ENCODE data around the gene CFAP251. TPM values are rescaled to one million over a fixed set of nuclear protein-coding genes. Genes with fewer than 3 reads are reported as not detected.

CFAP251 gene
- polyA plus RNA-seq, 1 donor from 2014 or later: 4.0 TPM

GRCh38 chr12:122026706-122027333 lies 108.4 kb downstream of the CFAP251 start:
- Histone ChIP-seq H3K27ac (ENCODE audit: low read length) (no peak overlapping the region), H3K9me3 (ENCODE audit: low read length) (no peaks in the 10 kb centered on the region), H3K79me2 (replicated peaks; ENCODE audit: insufficient read depth, low read length) (peaks cover 71% of the 10 kb centered on the region), H3K27me3 (ENCODE audit: insufficient read depth, low read depth, low read length) (no peaks in the 10 kb centered on the region), H3K9me2 (ENCODE audit: insufficient read depth, low read length) (no peaks in the 10 kb centered on the region), H3F3A (ENCODE audit: insufficient read depth, low read length, poor library complexity, severe bottlenecking) (no peaks in the 10 kb centered on the region), H3K4me2 (ENCODE audit: low read length) (no peak overlapping the region), H4K20me1 (ENCODE audit: insufficient read depth) (peaks cover 5% of the 10 kb centered on the region), H3K9ac (ENCODE audit: low read length) (no peak overlapping the region), H3K36me3 (ENCODE audit: insufficient read depth, low read length) (no peaks in the 10 kb centered on the region), H3K4me3 (ENCODE audit: low read length) (no peak overlapping the region), H2AFZ (ENCODE audit: low read depth, low read length) (no peak overlapping the region)
- TF ChIP-seq SMC3 (conservative IDR thresholded peaks at IDR 0.05; ENCODE audit: poor library complexity): no peak
- no peak for TF ChIP-seq MXI1 (conservative IDR thresholded peaks at IDR 0.05; ENCODE audit: poor library complexity, severe bottlenecking)
- no peak for TF ChIP-seq RAD21 (conservative IDR thresholded peaks at IDR 0.05)
- no peak for TF ChIP-seq TAF1 (IDR thresholded peaks at IDR 0.05; ENCODE audit: low read depth)
- no peak for TF ChIP-seq CTCF (IDR thresholded peaks at IDR 0.05; ENCODE audit: poor library complexity, severe bottlenecking)
- TF ChIP-seq REST (IDR thresholded peaks at IDR 0.05; ENCODE audit: borderline replicate concordance): no peak
- no peak for TF ChIP-seq EP300 (conservative IDR thresholded peaks at IDR 0.05; ENCODE audit: poor library complexity, severe bottlenecking)
- no peak for TF ChIP-seq EZH2 (IDR thresholded peaks at IDR 0.05; ENCODE audit: borderline replicate concordance, insufficient read depth, low read length, poor library complexity, severe bottlenecking)

GRCh38 chr12:122028165-122028904 lies 109.9 kb downstream of the CFAP251 start:
- Histone ChIP-seq H2AFZ (ENCODE audit: low read depth, low read length) (no peak overlapping the region), H3K4me2 (ENCODE audit: low read length) (no peak overlapping the region), H4K20me1 (ENCODE audit: insufficient read depth) (peaks cover 5% of the 10 kb centered on the region), H3K79me2 (replicated peaks; ENCODE audit: insufficient read depth, low read length) (peaks cover 64% of the 10 kb centered on the region), H3K9me2 (ENCODE audit: insufficient read depth, low read length) (no peaks in the 10 kb centered on the region), H3K36me3 (ENCODE audit: insufficient read depth, low read length) (no peaks in the 10 kb centered on the region), H3F3A (ENCODE audit: insufficient read depth, low read length, poor library complexity, severe bottlenecking) (no peaks in the 10 kb centered on the region), H3K27me3 (ENCODE audit: insufficient read depth, low read depth, low read length) (no peaks in the 10 kb centered on the region), H3K9me3 (ENCODE audit: low read length) (no peaks in the 10 kb centered on the region), H3K4me3 (ENCODE audit: low read length) (no peak overlapping the region), H3K9ac (ENCODE audit: low read length) (no peak overlapping the region), H3K27ac (ENCODE audit: low read length) (no peak overlapping the region)
- no peak for TF ChIP-seq EP300 (conservative IDR thresholded peaks at IDR 0.05; ENCODE audit: poor library complexity, severe bottlenecking)
- TF ChIP-seq TAF1 (IDR thresholded peaks at IDR 0.05; ENCODE audit: low read depth): no peak
- TF ChIP-seq REST (IDR thresholded peaks at IDR 0.05; ENCODE audit: borderline replicate concordance): no peak
- TF ChIP-seq MXI1 (conservative IDR thresholded peaks at IDR 0.05; ENCODE audit: poor library complexity, severe bottlenecking): no peak
- TF ChIP-seq CTCF (IDR thresholded peaks at IDR 0.05; ENCODE audit: poor library complexity, severe bottlenecking): no peak
- no peak for TF ChIP-seq POLR2AphosphoS5 (IDR thresholded peaks at IDR 0.05)
- no peak for TF ChIP-seq RAD21 (conservative IDR thresholded peaks at IDR 0.05)
- no peak for TF ChIP-seq SMC3 (conservative IDR thresholded peaks at IDR 0.05; ENCODE audit: poor library complexity)
- TF ChIP-seq EZH2 (IDR thresholded peaks at IDR 0.05; ENCODE audit: borderline replicate concordance, insufficient read depth, low read length, poor library complexity, severe bottlenecking): no peak
